Activated CD8-positive, alpha-beta memory T cell treated with anti-CD3 and anti-CD28 coated beads for 1 hour (primary cell): Measurements from ENCODE around the gene PCDHGA8.
"Not testable (repeated sequence)": the region's sequence is repeated elsewhere in the genome, so short reads cannot be mapped to it uniquely, and the experiment has no call there.

Source experiments
- DNase-seq, 2 donors: peaks; one replicate each; pipeline ENCODE4 v3.0.0-alpha.2; 2020; ENCODE audit warnings: low read depth in 1 of 2; ENCODE audit errors: extremely low read depth in 1 of 2

PCDHGA8 gene

GRCh38 chr5:141369994-141370848, 22.2 kb upstream of the PCDHGA8 start, which contains the start of gene PCDHGB3:
Gene PCDHGB3, plus strand, starts transcription at chr5:141370242. Its CDS starts 153 bp downstream, at chr5:141370395.
- no peak for DNase-seq

DNA sequence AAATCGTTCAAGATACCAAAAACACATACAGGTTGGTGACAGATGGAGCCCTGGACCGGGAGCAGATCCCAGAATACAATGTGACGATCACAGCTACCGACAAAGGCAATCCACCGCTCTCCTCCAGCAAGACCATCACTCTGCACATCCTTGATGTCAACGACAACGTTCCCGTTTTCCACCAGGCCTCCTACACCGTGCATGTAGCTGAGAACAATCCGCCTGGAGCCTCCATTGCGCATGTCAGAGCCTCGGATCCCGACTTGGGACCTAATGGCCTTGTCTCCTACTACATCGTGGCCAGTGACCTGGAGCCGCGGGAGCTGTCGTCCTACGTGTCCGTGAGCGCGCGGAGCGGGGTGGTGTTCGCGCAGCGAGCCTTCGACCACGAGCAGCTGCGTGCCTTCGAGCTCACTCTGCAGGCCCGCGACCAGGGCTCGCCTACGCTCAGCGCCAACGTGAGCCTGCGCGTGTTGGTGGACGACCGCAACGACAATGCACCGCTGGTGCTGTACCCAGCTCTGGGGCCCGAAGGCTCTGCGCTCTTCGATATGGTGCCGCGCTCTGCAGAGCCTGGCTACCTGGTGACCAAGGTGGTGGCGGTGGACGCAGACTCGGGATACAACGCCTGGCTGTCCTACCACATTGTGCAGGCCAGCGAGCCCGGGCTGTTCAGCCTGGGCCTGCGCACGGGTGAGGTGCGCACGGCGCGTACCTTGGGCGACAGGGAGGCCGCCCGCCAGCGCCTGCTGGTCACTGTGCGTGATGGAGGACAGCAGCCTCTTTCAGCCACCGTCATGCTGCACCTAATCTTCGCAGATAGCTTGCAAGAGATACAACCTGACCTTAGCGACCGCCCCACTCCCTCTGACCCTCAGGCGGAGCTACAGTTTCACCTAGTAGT, 20.6 kb upstream of the PCDHGA8 start:
- DNase-seq = no peak

- DNase-seq = no peak
Observed at GRCh38 chr5:141373673-141374317, 18.6 kb upstream of the PCDHGA8 start, which contains the start of gene PCDHGA6. Gene PCDHGA6, plus strand, starts transcription at chr5:141373891. Its CDS starts 193 bp downstream, at chr5:141374084.

- no peak for DNase-seq
Observed at GRCh38 chr5:141374627-141375026, 17.8 kb upstream of the PCDHGA8 start.

DNA sequence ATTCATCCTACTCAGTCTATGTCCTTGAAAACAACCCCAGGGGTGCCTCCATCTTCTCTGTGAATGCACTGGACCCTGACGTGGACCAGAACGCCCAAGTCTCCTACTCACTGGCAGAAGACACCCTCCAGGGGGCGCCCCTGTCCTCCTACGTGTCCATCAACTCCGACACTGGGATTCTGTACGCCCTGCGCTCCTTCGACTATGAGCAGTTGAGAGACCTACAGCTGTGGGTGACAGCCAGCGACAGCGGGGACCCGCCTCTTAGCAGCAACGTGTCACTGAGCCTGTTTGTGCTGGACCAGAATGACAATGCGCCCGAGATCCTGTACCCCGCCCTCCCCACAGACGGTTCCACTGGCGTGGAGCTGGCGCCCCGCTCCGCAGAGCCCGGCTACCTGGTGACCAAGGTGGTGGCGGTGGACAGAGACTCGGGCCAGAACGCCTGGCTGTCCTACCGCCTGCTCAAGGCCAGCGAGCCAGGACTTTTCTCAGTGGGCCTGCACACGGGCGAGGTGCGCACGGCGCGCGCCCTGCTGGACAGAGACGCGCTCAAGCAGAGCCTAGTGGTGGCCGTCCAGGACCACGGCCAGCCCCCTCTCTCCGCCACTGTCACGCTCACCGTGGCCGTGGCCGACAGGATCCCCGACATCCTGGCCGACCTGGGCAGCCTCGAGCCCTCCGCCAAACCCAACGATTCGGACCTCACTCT, 16.8 kb upstream of the PCDHGA8 start:
- DNase-seq = not testable (repeated sequence)

DNA sequence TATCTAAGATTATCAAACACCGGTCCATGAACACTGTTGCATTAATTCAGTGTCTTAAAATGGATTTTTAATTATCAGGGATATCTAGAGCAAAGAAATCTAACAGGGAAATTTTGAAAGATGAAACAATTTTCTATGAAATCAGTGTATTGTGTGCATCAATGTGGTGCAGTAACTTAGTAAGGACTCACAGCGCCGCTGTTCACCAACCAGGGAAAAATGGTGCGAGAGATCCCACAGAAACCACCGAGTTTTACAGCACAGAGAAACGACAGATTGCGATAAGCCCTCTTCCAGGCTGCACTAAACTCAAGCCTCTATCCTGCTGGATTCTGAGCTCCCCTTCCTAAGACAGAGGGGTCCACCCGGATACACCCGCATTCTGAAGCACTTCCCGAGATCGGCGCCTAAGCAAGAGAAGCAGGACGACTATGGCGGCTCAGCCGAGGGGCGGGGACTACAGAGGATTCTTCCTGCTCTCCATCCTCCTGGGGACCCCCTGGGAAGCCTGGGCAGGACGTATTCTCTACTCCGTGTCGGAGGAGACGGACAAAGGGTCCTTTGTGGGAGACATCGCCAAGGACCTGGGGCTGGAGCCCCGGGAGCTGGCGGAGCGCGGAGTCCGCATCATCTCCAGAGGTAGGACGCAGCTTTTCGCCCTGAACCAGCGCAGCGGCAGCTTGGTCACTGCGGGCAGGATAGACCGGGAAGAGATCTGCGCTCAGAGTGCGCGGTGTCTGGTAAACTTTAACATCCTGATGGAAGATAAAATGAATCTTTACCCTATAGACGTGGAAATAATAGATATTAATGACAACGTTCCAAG, 9.8 kb upstream of the PCDHGA8 start, which contains the start of gene PCDHGA7:
Gene PCDHGA7, plus strand, starts transcription at position 274 of the 826 bp plus-strand sequence. Its CDS starts 158 bp downstream, at position 432.
- DNase-seq = no peak

DNA sequence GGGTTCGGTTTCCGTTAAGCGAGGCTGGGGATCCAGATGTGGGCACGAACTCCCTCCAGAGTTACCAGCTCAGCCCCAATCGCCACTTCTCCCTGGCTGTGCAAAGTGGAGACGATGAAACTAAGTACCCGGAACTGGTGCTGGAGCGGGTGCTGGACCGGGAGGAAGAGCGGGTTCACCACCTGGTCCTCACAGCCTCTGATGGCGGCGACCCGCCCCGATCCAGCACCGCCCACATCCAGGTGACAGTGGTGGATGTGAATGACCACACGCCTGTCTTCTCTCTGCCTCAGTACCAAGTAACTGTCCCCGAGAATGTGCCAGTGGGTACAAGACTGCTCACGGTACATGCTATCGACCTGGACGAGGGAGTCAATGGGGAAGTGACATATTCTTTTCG, 9.1 kb upstream of the PCDHGA8 start:
- DNase-seq = no peak

- DNase-seq = no peak
Observed at GRCh38 chr5:141384471-141385267, 7.8 kb upstream of the PCDHGA8 start.

DNA sequence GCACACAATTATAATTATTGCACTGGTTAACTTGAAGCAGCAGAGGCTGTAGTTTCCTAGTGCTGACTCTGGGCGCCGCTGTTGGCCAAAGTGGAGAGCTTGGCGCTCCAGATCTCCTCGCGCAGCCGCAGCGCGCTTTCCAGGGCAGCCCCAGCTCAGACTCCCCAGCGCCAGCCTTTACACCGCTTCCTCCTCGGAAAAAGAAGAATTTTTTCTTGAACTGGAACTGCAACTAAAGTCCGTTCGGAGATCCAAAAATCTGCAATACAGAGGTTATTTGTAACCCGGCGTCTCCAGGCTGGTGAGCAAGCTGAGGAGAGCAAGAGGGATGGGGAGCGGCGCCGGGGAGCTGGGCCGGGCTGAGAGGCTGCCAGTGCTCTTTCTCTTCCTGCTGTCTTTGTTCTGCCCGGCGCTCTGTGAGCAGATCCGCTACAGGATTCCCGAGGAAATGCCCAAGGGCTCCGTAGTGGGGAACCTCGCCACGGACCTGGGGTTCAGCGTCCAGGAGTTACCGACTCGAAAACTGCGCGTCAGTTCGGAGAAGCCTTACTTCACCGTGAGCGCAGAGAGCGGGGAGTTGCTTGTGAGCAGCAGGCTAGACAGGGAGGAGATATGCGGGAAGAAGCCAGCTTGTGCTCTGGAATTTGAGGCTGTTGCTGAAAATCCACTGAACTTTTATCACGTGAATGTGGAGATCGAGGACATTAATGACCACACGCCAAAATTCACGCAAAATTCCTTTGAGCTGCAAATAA, 4.7 kb upstream of the PCDHGA8 start, which contains the start of gene PCDHGB4:
Gene PCDHGB4, plus strand, starts transcription at position 142 of the 755 bp plus-strand sequence. Its CDS starts 187 bp downstream, at position 329.
- DNase-seq = not testable (repeated sequence)

GRCh38 chr5:141388661-141389060, 3.8 kb upstream of the PCDHGA8 start:
- DNase-seq = no peak

- no peak for DNase-seq
Observed at GRCh38 chr5:141389153-141390042, 3.0 kb upstream of the PCDHGA8 start.

GRCh38 chr5:141393267-141393666, 834 bp downstream of the PCDHGA8 start:
- no peak for DNase-seq

- DNase-seq = not testable (repeated sequence)
Observed at GRCh38 chr5:141394401-141395187, 2.2 kb downstream of the PCDHGA8 start.

GRCh38 chr5:141397756-141398551, 5.5 kb downstream of the PCDHGA8 start, which contains the start of gene PCDHGB5:
Gene PCDHGB5, plus strand, starts transcription at chr5:141397947. Its CDS starts 181 bp downstream, at chr5:141398128.
- DNase-seq = not testable (repeated sequence)

- DNase-seq = no peak
Observed at GRCh38 chr5:141398608-141399007, 6.2 kb downstream of the PCDHGA8 start.
